ENCODE measurements around the gene PPP1R14C.

PPP1R14C gene

GRCh38 chr6:150252714-150253444, 110.0 kb downstream of the PPP1R14C start:
- H3K9ac ChIP-seq (ENCODE audit: low read length), result no peak overlapping the region
- H3K4me3 ChIP-seq (ENCODE audit: low read length), result no peak overlapping the region
- H3K4me2 ChIP-seq (ENCODE audit: low read length), result no peak overlapping the region
- H3K27me3 ChIP-seq (ENCODE audit: low read depth, low read length), result 0 out of 2 replicates have a peak, but pooled peaks cover 3% of the 10 kb centered on the region
- no peaks in the 10 kb centered on the region for H3K79me2 ChIP-seq (ENCODE audit: low read length)
- no peak overlapping the region for H3K27ac ChIP-seq (ENCODE audit: low read length)
- H3K36me3 ChIP-seq (replicated peaks; ENCODE audit: low read depth, low read length), result no peaks in the 10 kb centered on the region
- H2AFZ ChIP-seq (ENCODE audit: low read depth, low read length), result no peak overlapping the region
- peaks cover 20% of the 10 kb centered on the region for H3K4me1 ChIP-seq (ENCODE audit: low read length)
- H3K9me3 ChIP-seq (ENCODE audit: insufficient read depth, low read length), result no peaks in the 10 kb centered on the region
- TF ChIP-seq CTCF (IDR thresholded peaks at IDR 0.05; ENCODE audit: low read depth, low read length), result no peak
- TF ChIP-seq EZH2phosphoT487 (IDR thresholded peaks at IDR 0.05; ENCODE audit: low read depth), result no peak
- no peaks in the 10 kb centered on the region for H4K20me1 ChIP-seq (ENCODE audit: insufficient read depth, low read length)

GRCh38 chr6:150253489-150253888, 110.6 kb downstream of the PPP1R14C start:
- Histone ChIP-seq H3K27me3 (ENCODE audit: low read depth, low read length) (0 out of 2 replicates have a peak, but pooled peaks cover 3% of the 10 kb centered on the region), H3K9me3 (ENCODE audit: insufficient read depth, low read length) (no peaks in the 10 kb centered on the region), H2AFZ (ENCODE audit: low read depth, low read length) (no peak overlapping the region), H3K4me2 (ENCODE audit: low read length) (no peak overlapping the region), H4K20me1 (ENCODE audit: insufficient read depth, low read length) (no peaks in the 10 kb centered on the region), H3K27ac (ENCODE audit: low read length) (no peak overlapping the region), H3K79me2 (ENCODE audit: low read length) (no peaks in the 10 kb centered on the region), H3K4me3 (ENCODE audit: low read length) (no peak overlapping the region), H3K4me1 (ENCODE audit: low read length) (peaks cover 20% of the 10 kb centered on the region), H3K36me3 (replicated peaks; ENCODE audit: low read depth, low read length) (no peaks in the 10 kb centered on the region), H3K9ac (ENCODE audit: low read length) (no peak overlapping the region)
- no peak for TF ChIP-seq EZH2phosphoT487 (IDR thresholded peaks at IDR 0.05; ENCODE audit: low read depth)
- TF ChIP-seq CTCF (IDR thresholded peaks at IDR 0.05; ENCODE audit: low read depth, low read length), result no peak

- Histone ChIP-seq H3K27ac (ENCODE audit: low read length) (no peak overlapping the region), H4K20me1 (ENCODE audit: insufficient read depth, low read length) (no peaks in the 10 kb centered on the region), H3K36me3 (replicated peaks; ENCODE audit: low read depth, low read length) (no peaks in the 10 kb centered on the region), H3K9me3 (ENCODE audit: insufficient read depth, low read length) (no peaks in the 10 kb centered on the region), H3K27me3 (ENCODE audit: low read depth, low read length) (0 out of 2 replicates have a peak, but pooled peaks cover 3% of the 10 kb centered on the region), H3K4me1 (ENCODE audit: low read length) (peaks cover 20% of the 10 kb centered on the region), H3K4me2 (ENCODE audit: low read length) (no peak overlapping the region), H2AFZ (ENCODE audit: low read depth, low read length) (no peak overlapping the region), H3K79me2 (ENCODE audit: low read length) (no peaks in the 10 kb centered on the region), H3K9ac (ENCODE audit: low read length) (no peak overlapping the region), H3K4me3 (ENCODE audit: low read length) (no peak overlapping the region)
- no peak for TF ChIP-seq EZH2phosphoT487 (IDR thresholded peaks at IDR 0.05; ENCODE audit: low read depth)
- no peak for TF ChIP-seq CTCF (IDR thresholded peaks at IDR 0.05; ENCODE audit: low read depth, low read length)
These were observed 111.9 kb downstream of the PPP1R14C start for GRCh38 chr6:150254770-150255169.

- Histone ChIP-seq H2AFZ (ENCODE audit: low read depth, low read length) (no peak overlapping the region), H3K36me3 (replicated peaks; ENCODE audit: low read depth, low read length) (no peaks in the 10 kb centered on the region), H3K9me3 (ENCODE audit: insufficient read depth, low read length) (no peaks in the 10 kb centered on the region), H3K27ac (ENCODE audit: low read length) (no peak overlapping the region), H4K20me1 (ENCODE audit: insufficient read depth, low read length) (no peaks in the 10 kb centered on the region), H3K9ac (ENCODE audit: low read length) (no peak overlapping the region), H3K27me3 (ENCODE audit: low read depth, low read length) (0 out of 2 replicates have a peak, but pooled peaks cover 3% of the 10 kb centered on the region), H3K4me2 (ENCODE audit: low read length) (no peak overlapping the region), H3K4me3 (ENCODE audit: low read length) (no peak overlapping the region), H3K79me2 (ENCODE audit: low read length) (no peaks in the 10 kb centered on the region), H3K4me1 (ENCODE audit: low read length) (peaks cover 20% of the 10 kb centered on the region)
- TF ChIP-seq CTCF (IDR thresholded peaks at IDR 0.05; ENCODE audit: low read depth, low read length) (no peak), EZH2phosphoT487 (IDR thresholded peaks at IDR 0.05; ENCODE audit: low read depth) (no peak)
These were observed 113.0 kb downstream of the PPP1R14C start for GRCh38 chr6:150255840-150256239.

Data from OCI-LY3 (cell line).